Amygdala (tissue), 56 donors: Measurements from ENCODE around the gene NOSIP.
A peak's percentile ranks its signal among the peaks of the same experiment; 100 is the strongest.

Experiments
- DNase-seq, 56 donors: peaks; one replicate each; lab custom pipeline; 2025; lab: John Stamatoyannopoulos, UW

Gene NOSIP

GRCh38 chr19:49574206-49574755 is 6.1 kb downstream of the NOSIP start:
- no peak for DNase-seq

- DNase-seq: no peak
Measured at GRCh38 chr19:49573425-49573824, 6.9 kb downstream of the NOSIP start.

- no peak for DNase-seq
Measured at GRCh38 chr19:49573009-49573408, 7.3 kb downstream of the NOSIP start.

- DNase-seq: no peak
Measured at GRCh38 chr19:49570997-49571676, 9.2 kb downstream of the NOSIP start.

GRCh38 chr19:49570138-49570856 is 10.1 kb downstream of the NOSIP start:
- peak in 17 of 56 donors; percentile 2 to 68 (median 22) for DNase-seq

GRCh38 chr19:49567861-49568441 is 12.4 kb downstream of the NOSIP start:
- no peak for DNase-seq

GRCh38 chr19:49566302-49566701 is 14.1 kb downstream of the NOSIP start:
- no peak for DNase-seq

- no peak for DNase-seq
Measured at GRCh38 chr19:49565261-49565660, 15.1 kb downstream of the NOSIP start.

GRCh38 chr19:49564616-49565045 is 15.7 kb downstream of the NOSIP start:
- no peak for DNase-seq

GRCh38 chr19:49560358-49560900 is 19.9 kb downstream of the NOSIP start:
- DNase-seq: peak in 34 of 56 donors; percentile 5 to 73 (median 35)

GRCh38 chr19:49559928-49560327 is 20.4 kb downstream of the NOSIP start:
- DNase-seq: no peak

- no peak for DNase-seq
Measured at GRCh38 chr19:49559443-49559842, 20.9 kb downstream of the NOSIP start.

- DNase-seq: no peak
Measured at GRCh38 chr19:49558591-49558990, 21.8 kb downstream of the NOSIP start.

GRCh38 chr19:49557641-49558325 is 22.6 kb downstream of the NOSIP start:
- DNase-seq: no peak

GRCh38 chr19:49556412-49557398 is 23.7 kb downstream of the NOSIP start:
- no peak for DNase-seq

GRCh38 chr19:49555600-49556411 is 24.6 kb downstream of the NOSIP start:
- DNase-seq: peak in 9 of 56 donors; percentile 2 to 52 (median 16)

- DNase-seq: peak in 1 of 56 donors; percentile 5
Measured at GRCh38 chr19:49554701-49555181, 25.6 kb downstream of the NOSIP start.
